ENCODE results near the gene CAPN11. TPM values are rescaled to one million over a fixed set of nuclear protein-coding genes. Genes with fewer than 3 reads are reported as not detected.

CAPN11 gene
- total RNA-seq, 2 experiments from 2014 or later = 2.5 to 3.0 TPM

GRCh38 chr6:44122801-44123200 is 35.8 kb upstream of the CAPN11 start:
- Mint-ChIP-seq H3K9me3 (no peaks in the 10 kb centered on the region), H3K27me3 (no peaks in the 10 kb centered on the region), H3K27ac (peak overlapping the region; percentile 65), H3K4me3 (peak overlapping the region; percentile 31), H3K36me3 (ENCODE audit: low read depth) (peaks cover 30% of the 10 kb centered on the region), H3K4me1 (peaks cover 69% of the 10 kb centered on the region)
- POLR2A ChIA-PET = no interaction called here
- CTCF ChIA-PET = interaction anchor here (0.9 to 1.3 kb wide), 3 partner anchors 8 to 348 kb away, joined by 3 read pairs; no protein-coding TSS in a partner anchor
- peak; percentile 54 for DNase-seq

- ChIA-PET CTCF (interaction anchor here (0.9 to 1.3 kb wide), 3 partner anchors 9 to 349 kb away, joined by 3 read pairs; no protein-coding TSS in a partner anchor), POLR2A (no interaction called here)
- H3K4me1 Mint-ChIP-seq = peaks cover 69% of the 10 kb centered on the region
- DNase-seq = no peak
- H3K27ac Mint-ChIP-seq = peak overlapping the region; percentile 65
- H3K9me3 Mint-ChIP-seq = no peaks in the 10 kb centered on the region
- H3K4me3 Mint-ChIP-seq = peak overlapping the region; percentile 31
- H3K27me3 Mint-ChIP-seq = no peaks in the 10 kb centered on the region
- H3K36me3 Mint-ChIP-seq (ENCODE audit: low read depth) = peaks cover 28% of the 10 kb centered on the region
Observed at GRCh38 chr6:44123544-44123943, 35.1 kb upstream of the CAPN11 start.

- peak overlapping the region; percentile 92 for H3K27ac Mint-ChIP-seq
- ChIA-PET POLR2A (no interaction called here), CTCF (interaction anchor here (0.8 kb wide), 1 partner anchor 95 kb away, joined by 3 read pairs; no protein-coding TSS in a partner anchor)
- H3K36me3 Mint-ChIP-seq (ENCODE audit: low read depth) = peaks cover 26% of the 10 kb centered on the region
- H3K9me3 Mint-ChIP-seq = no peaks in the 10 kb centered on the region
- peak overlapping the region; percentile 92 for H3K4me3 Mint-ChIP-seq
- peak; percentile 64 for DNase-seq
- peaks cover 56% of the 10 kb centered on the region for H3K4me1 Mint-ChIP-seq
- no peaks in the 10 kb centered on the region for H3K27me3 Mint-ChIP-seq
Observed at GRCh38 chr6:44126320-44127149, 32.1 kb upstream of the CAPN11 start.

- H3K4me3 Mint-ChIP-seq = peak within 1 kb of the TSS; percentile 92
Observed at GRCh38 chr6:44127186-44128019, 31.2 kb upstream of the CAPN11 start, which contains the start of the genes MRPL14 and TMEM63B. Gene MRPL14 (minus strand): TSS chr6:44127452. CDS start chr6:44116611, 10,841 bp downstream. Gene TMEM63B (plus strand): TSS chr6:44127554. CDS start chr6:44134585, 7,031 bp downstream.

DNA sequence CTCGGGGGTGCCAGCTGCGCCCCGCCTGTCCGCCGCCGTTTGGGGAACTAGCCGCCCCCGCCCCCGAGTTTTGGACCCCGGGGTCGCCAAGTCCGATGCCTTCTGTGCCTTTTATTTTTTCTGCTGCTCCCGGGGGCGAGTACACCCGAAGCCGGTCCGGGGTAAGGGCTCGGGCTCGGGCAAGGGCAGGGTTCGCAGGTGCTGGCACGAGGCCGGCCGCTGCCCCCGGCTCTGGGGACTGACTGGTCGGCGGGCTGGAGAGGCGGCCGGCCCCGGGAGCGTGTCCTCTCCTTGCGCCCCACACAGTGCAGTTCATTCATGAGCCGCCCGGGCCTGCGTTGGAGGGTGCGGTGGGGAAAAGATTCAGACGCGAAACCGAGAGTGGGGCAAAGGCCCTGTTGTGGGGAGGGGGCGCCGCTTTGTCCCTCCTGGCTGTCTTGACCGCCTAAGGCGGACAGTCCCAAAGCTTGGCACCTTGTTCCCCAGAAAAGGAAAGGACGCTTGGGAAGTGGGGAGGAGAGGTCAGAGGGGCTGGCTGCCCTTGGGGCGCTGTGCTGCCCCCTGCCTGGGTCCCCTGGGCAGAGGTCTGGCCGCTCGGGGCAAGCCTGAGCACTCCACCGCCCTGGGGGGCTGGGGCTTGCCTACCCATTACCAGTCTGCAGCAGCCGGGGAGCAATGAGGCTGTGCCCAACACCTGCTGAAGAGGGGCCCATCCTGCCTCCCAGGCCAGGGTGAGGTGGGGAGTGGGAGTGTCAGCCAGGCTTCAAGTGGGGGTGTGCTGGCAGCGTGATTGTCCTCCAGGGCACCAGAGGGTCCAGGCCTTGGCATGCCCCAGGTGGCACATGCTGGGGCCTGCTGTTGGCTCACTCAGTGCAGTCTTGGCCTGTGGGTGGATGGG is 30.4 kb upstream of the CAPN11 start:
- Mint-ChIP-seq H3K4me3 (peak overlapping the region; percentile 92), H3K27ac (peak overlapping the region; percentile 31), H3K9me3 (no peaks in the 10 kb centered on the region), H3K36me3 (ENCODE audit: low read depth) (peaks cover 26% of the 10 kb centered on the region), H3K4me1 (peaks cover 54% of the 10 kb centered on the region), H3K27me3 (no peaks in the 10 kb centered on the region)
- DNase-seq = peak; percentile 26
- CTCF ChIA-PET = no interaction called here
- POLR2A ChIA-PET = no interaction called here

More at GRCh38 chr6:44127186-44128019, 31.2 kb upstream of the CAPN11 start, which contains the start of the genes MRPL14 and TMEM63B:
- peaks cover 60% of the 10 kb centered on the region for H3K4me1 Mint-ChIP-seq
- peak within 1 kb of the TSS; percentile 92 for H3K27ac Mint-ChIP-seq
- POLR2A ChIA-PET = no interaction called here
- H3K9me3 Mint-ChIP-seq = no peaks in the 10 kb centered on the region
- CTCF ChIA-PET = interaction anchor here (0.8 kb wide), 1 partner anchor 94 kb away, joined by 3 read pairs; no protein-coding TSS in a partner anchor
- DNase-seq = peak; percentile 86
- no peaks in the 10 kb centered on the region for H3K27me3 Mint-ChIP-seq
- H3K36me3 Mint-ChIP-seq (ENCODE audit: low read depth) = peaks cover 26% of the 10 kb centered on the region

DNA sequence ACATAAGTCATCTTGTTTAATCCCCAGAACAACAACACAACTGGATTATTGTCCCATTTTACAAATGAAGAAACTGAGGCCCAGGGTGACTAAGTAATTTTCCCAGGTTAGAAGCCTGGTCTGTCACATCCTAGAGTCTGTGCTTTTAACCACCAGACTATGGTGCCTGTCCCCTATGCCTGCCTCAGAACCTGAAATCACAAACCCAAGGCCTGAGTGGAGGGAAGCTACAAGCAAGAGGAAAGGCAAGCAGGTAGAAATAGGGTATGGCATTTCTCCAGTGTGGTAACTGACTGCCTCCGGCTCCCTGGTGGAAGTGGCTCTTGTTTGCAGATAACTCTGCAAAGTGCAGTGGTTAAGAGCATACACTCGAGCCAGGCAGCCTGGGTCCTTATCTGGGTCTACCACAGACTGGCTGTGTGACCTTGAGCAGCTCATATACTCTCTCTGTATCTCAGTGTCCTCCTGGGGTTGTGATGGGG is 28.7 kb upstream of the CAPN11 start:
- DNase-seq = no peak
- Mint-ChIP-seq H3K27ac (no peak overlapping the region), H3K36me3 (ENCODE audit: low read depth) (peaks cover 14% of the 10 kb centered on the region), H3K4me1 (peaks cover 37% of the 10 kb centered on the region), H3K27me3 (no peaks in the 10 kb centered on the region), H3K4me3 (peak overlapping the region; percentile 92), H3K9me3 (no peaks in the 10 kb centered on the region)
- ChIA-PET CTCF (interaction anchor here (0.6 to 1.5 kb wide), 5 partner anchors 12 to 41 kb away, joined by 3 to 4 read pairs (median 3); no protein-coding TSS in a partner anchor), POLR2A (no interaction called here)

DNA sequence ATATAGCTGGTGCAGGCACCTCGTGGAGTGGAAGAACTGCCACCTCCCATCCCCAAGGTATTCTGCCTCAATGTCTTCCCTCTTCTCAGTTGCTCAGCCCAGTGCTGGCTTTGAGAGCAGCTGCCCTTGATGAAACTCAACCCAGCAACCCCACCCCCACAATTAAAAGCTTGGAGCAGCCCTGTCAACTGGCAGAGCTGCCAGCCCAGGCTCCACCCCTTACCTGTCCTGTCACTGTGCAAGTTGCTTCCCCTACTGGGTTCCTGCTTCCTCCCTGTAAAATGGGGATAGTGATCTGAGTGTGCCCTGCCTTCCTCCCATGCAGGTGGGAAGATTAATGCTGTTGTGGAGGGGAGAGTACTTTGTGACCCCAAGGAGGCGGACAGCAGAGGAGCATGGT is 26.7 kb upstream of the CAPN11 start:
- no peaks in the 10 kb centered on the region for H3K27me3 Mint-ChIP-seq
- H3K4me1 Mint-ChIP-seq = peaks cover 22% of the 10 kb centered on the region
- H3K4me3 Mint-ChIP-seq = no peak overlapping the region
- H3K36me3 Mint-ChIP-seq (ENCODE audit: low read depth) = peaks cover 3% of the 10 kb centered on the region
- no peaks in the 10 kb centered on the region for H3K9me3 Mint-ChIP-seq
- no peak for DNase-seq
- POLR2A ChIA-PET = no interaction called here
- CTCF ChIA-PET = interaction anchor here (1.0 to 1.7 kb wide), 6 partner anchors 9 to 486 kb away, joined by 4 to 5 read pairs (median 4); no protein-coding TSS in a partner anchor
- no peak overlapping the region for H3K27ac Mint-ChIP-seq

DNA sequence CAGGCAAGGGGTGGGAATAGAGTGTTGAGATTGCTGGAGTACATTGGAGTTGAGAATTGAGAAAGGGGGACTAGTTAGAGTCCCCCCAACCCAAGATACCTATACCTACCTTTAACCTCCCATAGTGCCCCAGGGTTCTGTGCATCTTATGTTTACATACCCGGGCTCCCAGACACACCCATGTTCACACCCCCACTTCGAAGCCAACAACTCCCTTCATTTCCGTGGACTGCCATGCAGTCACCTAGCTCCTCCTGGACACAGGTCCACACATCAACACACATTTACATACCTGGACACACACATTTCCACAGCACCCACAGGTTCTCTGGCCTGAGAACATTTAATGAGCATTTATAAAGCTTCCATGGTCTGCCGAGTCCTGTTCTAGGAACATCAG is 26.1 kb upstream of the CAPN11 start:
- H3K36me3 Mint-ChIP-seq (ENCODE audit: low read depth) = peaks cover 3% of the 10 kb centered on the region
- H3K4me1 Mint-ChIP-seq = peaks cover 22% of the 10 kb centered on the region
- ChIA-PET POLR2A (no interaction called here), CTCF (interaction anchor here (1.0 to 1.6 kb wide), 5 partner anchors 9 to 487 kb away, joined by 3 to 5 read pairs (median 4); partner anchors contain the start of gene VEGFA)
- no peaks in the 10 kb centered on the region for H3K9me3 Mint-ChIP-seq
- no peaks in the 10 kb centered on the region for H3K27me3 Mint-ChIP-seq
- no peak for DNase-seq
- H3K27ac Mint-ChIP-seq = no peak overlapping the region
- no peak overlapping the region for H3K4me3 Mint-ChIP-seq

DNA sequence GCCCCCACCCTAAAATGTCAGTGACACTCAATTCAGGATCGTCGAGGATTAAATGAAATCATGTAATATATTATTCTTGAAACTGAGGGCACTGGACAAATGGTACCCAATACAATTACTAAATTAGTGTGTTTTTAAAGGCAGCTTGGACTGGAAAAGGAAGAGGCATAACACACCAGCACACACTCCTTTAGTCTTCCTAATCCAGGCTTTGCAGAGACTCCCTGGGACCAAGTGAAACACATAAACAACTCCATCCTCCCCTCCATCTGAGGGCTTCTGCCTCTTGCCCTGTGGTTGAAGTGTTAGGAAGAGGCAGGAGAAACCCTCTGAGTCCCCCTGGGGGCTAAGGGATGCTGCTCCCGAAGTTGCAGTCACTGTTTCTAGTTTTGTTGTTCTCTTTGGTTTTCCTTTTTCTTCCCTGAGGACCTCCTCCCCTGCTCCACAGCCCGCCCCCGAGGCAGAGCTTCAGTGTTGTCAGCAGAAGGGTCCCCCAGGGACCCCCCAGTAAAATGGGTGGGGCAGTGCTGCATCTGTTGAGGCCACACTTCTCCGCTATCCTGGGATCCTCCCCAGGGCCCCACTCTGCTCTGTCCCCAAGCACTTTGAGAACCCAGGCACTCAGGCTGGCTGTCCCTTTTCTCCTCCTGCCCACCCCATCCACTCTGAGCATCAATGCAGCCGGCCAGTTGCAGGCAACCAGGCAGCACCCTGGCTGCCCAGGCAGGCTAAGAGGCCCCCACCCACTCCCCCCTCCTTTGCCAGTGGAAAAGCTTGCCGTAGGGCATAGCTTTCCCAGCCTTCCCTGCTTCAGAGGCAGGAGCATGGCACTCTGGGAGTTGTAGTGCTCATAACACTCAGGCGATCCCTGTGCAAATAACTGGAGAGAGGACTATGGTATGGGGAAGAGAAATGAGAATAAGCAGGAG is 25.4 kb upstream of the CAPN11 start:
- Mint-ChIP-seq H3K27me3 (no peaks in the 10 kb centered on the region), H3K27ac (no peak overlapping the region), H3K4me1 (peaks cover 20% of the 10 kb centered on the region), H3K36me3 (ENCODE audit: low read depth) (peaks cover 3% of the 10 kb centered on the region), H3K9me3 (no peaks in the 10 kb centered on the region), H3K4me3 (no peak overlapping the region)
- DNase-seq = no peak
- ChIA-PET CTCF (interaction anchor here (0.6 to 1.6 kb wide), 6 partner anchors 12 to 363 kb away, joined by 3 to 5 read pairs (median 4); partner anchors contain the start of gene VEGFA), POLR2A (no interaction called here)

- ChIA-PET POLR2A (no interaction called here), CTCF (interaction anchor here (0.6 to 1.6 kb wide), 3 partner anchors 103 to 364 kb away, joined by 3 to 5 read pairs (median 3); partner anchors contain the start of gene VEGFA)
- no peaks in the 10 kb centered on the region for H3K9me3 Mint-ChIP-seq
- no peak overlapping the region for H3K27ac Mint-ChIP-seq
- no peak for DNase-seq
- peaks cover 15% of the 10 kb centered on the region for H3K4me1 Mint-ChIP-seq
- H3K27me3 Mint-ChIP-seq = no peaks in the 10 kb centered on the region
- peaks cover 3% of the 10 kb centered on the region for H3K36me3 Mint-ChIP-seq (ENCODE audit: low read depth)
- H3K4me3 Mint-ChIP-seq = no peak overlapping the region
Observed at GRCh38 chr6:44133981-44134711, 24.5 kb upstream of the CAPN11 start.
